Lung (tissue), 12 donors: ENCODE results near the gene ZNF468. TPM values are rescaled to one million over a fixed set of nuclear protein-coding genes. Genes with fewer than 3 reads are reported as not detected.
A peak's percentile ranks its signal among the peaks of the same experiment; 100 is the strongest.
"Not testable (repeated sequence)": the region's sequence is repeated elsewhere in the genome, so short reads cannot be mapped to it uniquely, and the experiment has no call there.

Experiments
- ATAC-seq: fragments of 200-7000 bp; cut with Tn5 transposase; one replicate; pipeline ENCODE4 v1.9.1; 2020; ENCODE audit warnings: moderate number of reproducible peaks; ENCODE audit not compliant: insufficient read depth, low FRiP score
- DNase-seq, 3 donors: peaks; one replicate each; pipeline ENCODE4 v3.0.0-alpha.2; 2013 to 2017
- H3K27ac ChIP-seq, 2 donors: one replicate each; pipeline ENCODE4 v1.5.1; 2013; ENCODE audit warnings: mild to moderate bottlenecking in 2 of 2, moderate library complexity in 2 of 2, control low read depth in 1 of 2, inconsistent platforms in 1 of 2, low read depth in 1 of 2, low read length in 1 of 2
- H3K27me3 ChIP-seq, 3 donors: one replicate each; pipeline ENCODE4 v1.5.1; 2013; ENCODE audit warnings: low read length in 2 of 3; ENCODE audit not compliant: control insufficient read depth in 3 of 3, insufficient read depth in 3 of 3
- H3K36me3 ChIP-seq, 4 donors: one replicate each; pipeline ENCODE4 v1.5.1; 2013; ENCODE audit warnings: low read length in 4 of 4, mild to moderate bottlenecking in 1 of 4, moderate library complexity in 1 of 4; ENCODE audit not compliant: control insufficient read depth in 4 of 4, insufficient read depth in 4 of 4
- H3K4me1 ChIP-seq, 5 donors: one replicate each; pipeline ENCODE4 v1.5.1; 2013; ENCODE audit warnings: low read length in 5 of 5, mild to moderate bottlenecking in 2 of 5, moderate library complexity in 1 of 5; ENCODE audit not compliant: control insufficient read depth in 5 of 5, insufficient read depth in 5 of 5
- H3K4me3 ChIP-seq: one replicate; pipeline ENCODE4 v1.5.1; 2013; ENCODE audit warnings: mild to moderate bottlenecking, control low read depth, moderate library complexity
- H3K9ac ChIP-seq, 2 donors: one replicate each; pipeline ENCODE4 v1.5.1; 2013; ENCODE audit warnings: low read length in 2 of 2, control low read depth in 1 of 2; ENCODE audit not compliant: insufficient read depth in 1 of 2
- H3K9me3 ChIP-seq, 4 donors: one replicate each; pipeline ENCODE4 v1.5.1; 2013; ENCODE audit warnings: low read length in 3 of 4, mild to moderate bottlenecking in 1 of 4, moderate library complexity in 1 of 4; ENCODE audit not compliant: control insufficient read depth in 4 of 4, insufficient read depth in 3 of 4
- CTCF ChIP-seq: IDR thresholded peaks from 2 replicates; pipeline ENCODE4 v1.5.1; 2012; ENCODE audit warnings: mild to moderate bottlenecking; ENCODE audit errors: control extremely low read depth, extremely low read depth
- WGBS, 2 donors: extraction: QIAGEN DNeasy Blood & Tissue Kit; methylation state at CpG; one replicate each; pipeline ENCODE4 v1.1.7; 2013; 5-methylcytosine and 5-hydroxymethylcytosine counted together
- polyA plus RNA-seq, 2 donors: library from polyadenylated mRNA; stranded (reverse); fragments of 200-250 nt; gene quantifications; one replicate each; pipeline ENCODE4 v1.2.1, GENCODE V29; 2013
- total RNA-seq, 2 donors: library from RNA; depleted of rRNA in 1 of 2; stranded (reverse); fragments of >200 nt in 1 of 2; gene quantifications; one replicate each; pipeline ENCODE4 v1.2.1, GENCODE V29; 2014 to 2021
- donor health status: control.
- donor health status: control.
- donor health status: Bipolar disorder and iron deficiency.
- donor health status: healthy.
- donor health status: DM: yes; HTN: yes; CAD: no.

The ZNF468 gene
- total and polyA plus RNA-seq, 4 donors, result 8.5 to 36.3 (median 12.2) TPM

- H3K27me3 ChIP-seq, H3K4me3 ChIP-seq, H3K4me1 ChIP-seq, DNase-seq, H3K9ac ChIP-seq, ATAC-seq, H3K36me3 ChIP-seq, H3K27ac ChIP-seq: not testable (repeated sequence)
- WGBS, 2 donors, result 82 to 83% methylated on average over 7 of the region's 7 CpGs
- peaks cover 0 to 21% (median 0%) of the 10 kb centered on the region in 4 donors for H3K9me3 ChIP-seq
Observed at GRCh38 chr19:52829866-52830265, 27.6 kb downstream of the ZNF468 start.

- 91 to 93% methylated on average over 5 of the region's 5 CpGs for WGBS, 2 donors
- no peak for TF ChIP-seq CTCF
- Histone ChIP-seq H3K4me1 (no peaks in the 10 kb centered on the region), H3K9me3 (peaks cover 0 to 7% (median 0%) of the 10 kb centered on the region in 4 donors), H3K27me3 (no peaks in the 10 kb centered on the region), H3K27ac (no peak overlapping the region), H3K4me3 (no peak overlapping the region), H3K36me3 (no peaks in the 10 kb centered on the region), H3K9ac (no peak overlapping the region)
- DNase-seq, result no peak
- no peak for ATAC-seq
Observed at GRCh38 chr19:52825765-52826164, 31.7 kb downstream of the ZNF468 start.

- no peak for ATAC-seq
- Histone ChIP-seq H3K4me1 (no peaks in the 10 kb centered on the region), H3K27me3 (no peaks in the 10 kb centered on the region), H3K9me3 (peaks cover 0 to 5% (median 0%) of the 10 kb centered on the region in 4 donors), H3K27ac (no peak overlapping the region), H3K9ac (no peak overlapping the region), H3K36me3 (no peaks in the 10 kb centered on the region), H3K4me3 (no peak overlapping the region)
- WGBS, 2 donors, result 96 to 97% methylated on average over 12 of the region's 12 CpGs
- DNase-seq, result no peak
- TF ChIP-seq CTCF, result no peak
Observed at GRCh38 chr19:52823676-52824075, 33.7 kb downstream of the ZNF468 start.

- peak; percentile 43 to 70 (median 63) for DNase-seq
- Histone ChIP-seq H3K4me3 (peak within 1 kb of the TSS; percentile 22), H3K9ac (peak within 1 kb of the TSS in 1 of 2 donors; percentile 74), H3K27ac (peak within 1 kb of the TSS; percentile 47 to 67)
- H3K9me3 ChIP-seq, H3K4me1 ChIP-seq, H3K36me3 ChIP-seq, H3K27me3 ChIP-seq: not testable (repeated sequence)
- 2 to 3% methylated on average over 22 to 28 of the region's 44 CpGs for WGBS, 2 donors
- peak; percentile 99 for ATAC-seq
Observed at GRCh38 chr19:52821204-52821960, 36.0 kb downstream of the ZNF468 start, which contains the start of gene ZNF28. ZNF28 (minus strand) TSS chr19:52821633; CDS start chr19:52817958, 3,675 bp downstream.

GRCh38 chr19:52820472-52821203, 36.8 kb downstream of the ZNF468 start:
- H3K9me3 ChIP-seq, H3K27me3 ChIP-seq, H3K4me1 ChIP-seq, H3K36me3 ChIP-seq, H3K9ac ChIP-seq: not testable (repeated sequence)
- peak overlapping the region; percentile 22 for H3K4me3 ChIP-seq
- ATAC-seq (peak; percentile 22), DNase-seq (peak; percentile 2 to 37 (median 9))
- H3K27ac ChIP-seq, result peak overlapping the region in 1 of 2 donors; percentile 67
- WGBS, 2 donors, result 7 to 10% methylated on average over 13 to 18 of the region's 19 CpGs
